GM23338 (cell line): Measurements from ENCODE around the gene MINDY4. TPM values are rescaled to one million over a fixed set of nuclear protein-coding genes. Genes with fewer than 3 reads are reported as not detected.

Source experiments
- ATAC-seq: fragments of 200-7000 bp; cut with Tn5 transposase; 3 replicates; pipeline ENCODE4 v1.9.1; 2020
- DNase-seq: peaks from one replicate; pipeline ENCODE4 v3.0.0-alpha.2; 2015; ENCODE audit warnings: low spot score
- H2AFZ ChIP-seq: fragments of 200-600 bp; sonication (generic); 2 replicates; pipeline ENCODE4 v1.8.0; 2016; ENCODE audit warnings: antibody characterized with exemption, mild to moderate bottlenecking, moderate library complexity
- H3F3A ChIP-seq: fragments of 200-600 bp; sonication (generic); replicated peaks from 2 replicates; pipeline ENCODE4 v1.8.0; 2017; ENCODE audit warnings: antibody characterized with exemption, mixed run types, low read depth
- H3K27ac ChIP-seq: fragments of 200-600 bp; sonication (generic); 2 replicates; pipeline ENCODE4 v1.6.1; 2016; ENCODE audit warnings: low read depth
- H3K27me3 ChIP-seq: fragments of 200-600 bp; sonication (generic); 2 replicates; pipeline ENCODE4 v1.8.0; 2016; ENCODE audit warnings: mild to moderate bottlenecking, mixed run types, moderate library complexity; ENCODE audit not compliant: insufficient read depth
- H3K36me3 ChIP-seq: fragments of 200-600 bp; sonication (generic); 2 replicates; pipeline ENCODE4 v1.8.0; 2016; ENCODE audit warnings: mild to moderate bottlenecking; ENCODE audit not compliant: insufficient read depth
- H3K4me1 ChIP-seq: fragments of 200-600 bp; sonication (generic); 2 replicates; pipeline ENCODE4 v1.8.0; 2016; ENCODE audit warnings: mild to moderate bottlenecking, moderate library complexity; ENCODE audit not compliant: insufficient read depth
- H3K4me2 ChIP-seq: fragments of 200-600 bp; sonication (generic); 2 replicates; pipeline ENCODE4 v1.7.1; 2017; ENCODE audit warnings: mixed run types
- H3K4me3 ChIP-seq: fragments of 200-600 bp; sonication (generic); 2 replicates; pipeline ENCODE4 v1.6.1; 2016; ENCODE audit warnings: mixed run types
- H3K79me2 ChIP-seq: fragments of 200-600 bp; sonication (generic); replicated peaks from 2 replicates; pipeline ENCODE4 v1.8.0; 2017; ENCODE audit warnings: mild to moderate bottlenecking; ENCODE audit not compliant: insufficient read depth
- H3K9me2 ChIP-seq: fragments of 200-600 bp; sonication (generic); 2 replicates; pipeline ENCODE4 v1.8.0; 2017; ENCODE audit not compliant: insufficient read depth
- H4K20me1 ChIP-seq: fragments of 200-600 bp; sonication (generic); replicated peaks from 2 replicates; pipeline ENCODE4 v1.8.0; 2017; ENCODE audit warnings: mild to moderate bottlenecking; ENCODE audit not compliant: insufficient read depth
- H3K27ac Mint-ChIP-seq: 2 replicates; pipeline ENCODE4 v1.8.0; 2020; ENCODE audit warnings: inconsistent platforms, mild to moderate bottlenecking, moderate library complexity, mixed read lengths
- H3K27me3 Mint-ChIP-seq: 3 replicates; pipeline ENCODE4 v1.8.0; 2022; ENCODE audit warnings: low read depth, mild to moderate bottlenecking, moderate library complexity, mixed read lengths, inconsistent platforms; ENCODE audit not compliant: insufficient read depth, poor library complexity
- H3K36me3 Mint-ChIP-seq: 3 replicates; pipeline ENCODE4 v1.8.0; 2021; ENCODE audit warnings: low read depth, mild to moderate bottlenecking, inconsistent platforms, moderate library complexity, mixed read lengths
- H3K4me1 Mint-ChIP-seq: 3 replicates; pipeline ENCODE4 v1.8.0; 2020; ENCODE audit warnings: mild to moderate bottlenecking, inconsistent platforms, mixed read lengths
- H3K4me3 Mint-ChIP-seq: 3 replicates; pipeline ENCODE4 v1.8.0; 2021; ENCODE audit warnings: moderate library complexity, mild to moderate bottlenecking, inconsistent platforms, mixed read lengths
- H3K9me3 Mint-ChIP-seq: 3 replicates; pipeline ENCODE4 v1.8.0; 2020; ENCODE audit warnings: moderate library complexity, mild to moderate bottlenecking, inconsistent platforms, mixed read lengths
- CREB1 ChIP-seq: fragments of 250-450 bp; sonication (Bioruptor Pico); IDR thresholded peaks from 2 replicates; pipeline ENCODE4 v1.5.0; 2020; ENCODE audit warnings: low read depth, mild to moderate bottlenecking, moderate library complexity
- EZH2 ChIP-seq: fragments of 200-600 bp; sonication (generic); IDR thresholded peaks from one replicate; pipeline ENCODE4 v1.8.0; 2017; ENCODE audit warnings: antibody characterized with exemption, mild to moderate bottlenecking, low read depth; ENCODE audit not compliant: unreplicated experiment
- JUNB ChIP-seq: IDR thresholded peaks from one replicate; pipeline ENCODE4 v1.6.1; 2016; ENCODE audit warnings: antibody characterized with exemption; ENCODE audit not compliant: unreplicated experiment
- POLR2AphosphoS5 ChIP-seq: IDR thresholded peaks from 2 replicates; pipeline ENCODE4 v1.6.1; 2016; ENCODE audit warnings: antibody characterized with exemption, low read depth
- STAT1 ChIP-seq: IDR thresholded peaks from one replicate; pipeline ENCODE4 v1.6.1; 2016; ENCODE audit warnings: antibody characterized with exemption; ENCODE audit not compliant: unreplicated experiment
- polyA plus RNA-seq: library from polyadenylated mRNA; unstranded; fragments of >200 nt; fragmentation: Nextera tagmentation; extraction: Ambion mirVana; gene quantifications from 2 replicates; pipeline ENCODE4 v1.2.1, GENCODE V29; 2016
- total RNA-seq: library from RNA; depleted of rRNA; stranded (reverse); fragments of >200 nt; shearing (Covaris generic); gene quantifications from 2 replicates; pipeline ENCODE4 v1.2.3, GENCODE V29; 2014
- TF ChIP-seq, protein P1 (sequence below): fragments of 250-450 bp; sonication (Bioruptor Pico); IDR thresholded peaks from 2 replicates; pipeline ENCODE4 v1.5.0; 2020; ENCODE audit warnings: mild to moderate bottlenecking, moderate library complexity
- TF ChIP-seq, protein P2 (sequence below): IDR thresholded peaks from 2 replicates; pipeline ENCODE4 v1.6.1; 2016; ENCODE audit warnings: antibody characterized with exemption
- TF ChIP-seq, protein P3 (sequence below): IDR thresholded peaks from one replicate; pipeline ENCODE4 v1.6.1; 2018; ENCODE audit warnings: antibody characterized with exemption; ENCODE audit not compliant: unreplicated experiment
- TF ChIP-seq, protein P4 (sequence below), 2 experiments: fragments of 200-600 bp in 1 of 2; sonication (generic) in 1 of 2; conservative IDR thresholded peaks; 2 replicates each; pipeline versions ENCODE4 v1.5.1 to v1.6.1; 2016 to 2017; ENCODE audit warnings: antibody characterized with exemption in 2 of 2, low read depth in 2 of 2, mild to moderate bottlenecking in 2 of 2, moderate library complexity in 1 of 2

MINDY4 gene
- total and polyA plus RNA-seq, 2 experiments from 2014 or later: 1.7 to 4.4 TPM

DNA sequence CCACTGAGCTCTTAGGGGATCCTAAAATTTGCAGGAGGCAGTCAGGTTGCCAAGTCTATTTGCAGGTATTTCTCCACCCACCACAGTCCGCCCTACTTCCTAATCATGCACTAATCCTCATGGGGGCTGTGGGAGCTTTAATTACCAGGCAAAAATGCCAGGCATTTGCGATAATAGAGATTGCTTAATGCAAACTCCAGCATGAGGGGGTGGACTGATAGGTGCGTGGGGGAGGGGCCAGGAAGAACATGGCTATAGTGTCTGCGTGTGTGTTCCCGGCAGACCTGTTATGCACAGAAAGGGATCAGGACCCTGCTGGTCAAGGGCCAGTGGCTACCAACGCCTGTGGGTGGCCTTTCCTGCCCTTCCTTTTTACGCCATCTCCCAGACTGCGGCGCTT, 124.8 kb downstream of the MINDY4 start (continued):
- TF ChIP-seq, protein P1, sequence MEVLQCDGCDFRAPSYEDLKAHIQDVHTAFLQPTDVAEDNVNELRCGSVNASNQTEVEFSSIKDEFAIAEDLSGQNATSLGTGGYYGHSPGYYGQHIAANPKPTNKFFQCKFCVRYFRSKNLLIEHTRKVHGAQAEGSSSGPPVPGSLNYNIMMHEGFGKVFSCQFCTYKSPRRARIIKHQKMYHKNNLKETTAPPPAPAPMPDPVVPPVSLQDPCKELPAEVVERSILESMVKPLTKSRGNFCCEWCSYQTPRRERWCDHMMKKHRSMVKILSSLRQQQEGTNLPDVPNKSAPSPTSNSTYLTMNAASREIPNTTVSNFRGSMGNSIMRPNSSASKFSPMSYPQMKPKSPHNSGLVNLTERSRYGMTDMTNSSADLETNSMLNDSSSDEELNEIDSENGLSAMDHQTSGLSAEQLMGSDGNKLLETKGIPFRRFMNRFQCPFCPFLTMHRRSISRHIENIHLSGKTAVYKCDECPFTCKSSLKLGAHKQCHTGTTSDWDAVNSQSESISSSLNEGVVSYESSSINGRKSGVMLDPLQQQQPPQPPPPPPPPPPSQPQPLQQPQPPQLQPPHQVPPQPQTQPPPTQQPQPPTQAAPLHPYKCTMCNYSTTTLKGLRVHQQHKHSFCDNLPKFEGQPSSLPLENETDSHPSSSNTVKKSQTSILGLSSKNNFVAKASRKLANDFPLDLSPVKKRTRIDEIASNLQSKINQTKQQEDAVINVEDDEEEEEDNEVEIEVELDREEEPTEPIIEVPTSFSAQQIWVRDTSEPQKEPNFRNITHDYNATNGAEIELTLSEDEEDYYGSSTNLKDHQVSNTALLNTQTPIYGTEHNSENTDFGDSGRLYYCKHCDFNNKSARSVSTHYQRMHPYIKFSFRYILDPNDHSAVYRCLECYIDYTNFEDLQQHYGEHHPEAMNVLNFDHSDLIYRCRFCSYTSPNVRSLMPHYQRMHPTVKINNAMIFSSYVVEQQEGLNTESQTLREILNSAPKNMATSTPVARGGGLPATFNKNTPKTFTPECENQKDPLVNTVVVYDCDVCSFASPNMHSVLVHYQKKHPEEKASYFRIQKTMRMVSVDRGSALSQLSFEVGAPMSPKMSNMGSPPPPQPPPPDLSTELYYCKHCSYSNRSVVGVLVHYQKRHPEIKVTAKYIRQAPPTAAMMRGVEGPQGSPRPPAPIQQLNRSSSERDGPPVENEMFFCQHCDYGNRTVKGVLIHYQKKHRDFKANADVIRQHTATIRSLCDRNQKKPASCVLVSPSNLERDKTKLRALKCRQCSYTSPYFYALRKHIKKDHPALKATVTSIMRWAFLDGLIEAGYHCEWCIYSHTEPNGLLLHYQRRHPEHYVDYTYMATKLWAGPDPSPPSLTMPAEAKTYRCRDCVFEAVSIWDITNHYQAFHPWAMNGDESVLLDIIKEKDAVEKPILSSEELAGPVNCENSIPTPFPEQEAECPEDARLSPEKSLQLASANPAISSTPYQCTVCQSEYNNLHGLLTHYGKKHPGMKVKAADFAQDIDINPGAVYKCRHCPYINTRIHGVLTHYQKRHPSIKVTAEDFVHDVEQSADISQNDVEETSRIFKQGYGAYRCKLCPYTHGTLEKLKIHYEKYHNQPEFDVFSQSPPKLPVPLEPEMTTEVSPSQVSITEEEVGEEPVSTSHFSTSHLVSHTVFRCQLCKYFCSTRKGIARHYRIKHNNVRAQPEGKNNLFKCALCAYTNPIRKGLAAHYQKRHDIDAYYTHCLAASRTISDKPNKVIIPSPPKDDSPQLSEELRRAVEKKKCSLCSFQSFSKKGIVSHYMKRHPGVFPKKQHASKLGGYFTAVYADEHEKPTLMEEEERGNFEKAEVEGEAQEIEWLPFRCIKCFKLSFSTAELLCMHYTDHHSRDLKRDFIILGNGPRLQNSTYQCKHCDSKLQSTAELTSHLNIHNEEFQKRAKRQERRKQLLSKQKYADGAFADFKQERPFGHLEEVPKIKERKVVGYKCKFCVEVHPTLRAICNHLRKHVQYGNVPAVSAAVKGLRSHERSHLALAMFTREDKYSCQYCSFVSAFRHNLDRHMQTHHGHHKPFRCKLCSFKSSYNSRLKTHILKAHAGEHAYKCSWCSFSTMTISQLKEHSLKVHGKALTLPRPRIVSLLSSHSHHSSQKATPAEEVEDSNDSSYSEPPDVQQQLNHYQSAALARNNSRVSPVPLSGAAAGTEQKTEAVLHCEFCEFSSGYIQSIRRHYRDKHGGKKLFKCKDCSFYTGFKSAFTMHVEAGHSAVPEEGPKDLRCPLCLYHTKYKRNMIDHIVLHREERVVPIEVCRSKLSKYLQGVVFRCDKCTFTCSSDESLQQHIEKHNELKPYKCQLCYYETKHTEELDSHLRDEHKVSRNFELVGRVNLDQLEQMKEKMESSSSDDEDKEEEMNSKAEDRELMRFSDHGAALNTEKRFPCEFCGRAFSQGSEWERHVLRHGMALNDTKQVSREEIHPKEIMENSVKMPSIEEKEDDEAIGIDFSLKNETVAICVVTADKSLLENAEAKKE (CRISPR knock-in tag): no peak
- TF ChIP-seq STAT1: no peak
- TF ChIP-seq, protein P2, sequence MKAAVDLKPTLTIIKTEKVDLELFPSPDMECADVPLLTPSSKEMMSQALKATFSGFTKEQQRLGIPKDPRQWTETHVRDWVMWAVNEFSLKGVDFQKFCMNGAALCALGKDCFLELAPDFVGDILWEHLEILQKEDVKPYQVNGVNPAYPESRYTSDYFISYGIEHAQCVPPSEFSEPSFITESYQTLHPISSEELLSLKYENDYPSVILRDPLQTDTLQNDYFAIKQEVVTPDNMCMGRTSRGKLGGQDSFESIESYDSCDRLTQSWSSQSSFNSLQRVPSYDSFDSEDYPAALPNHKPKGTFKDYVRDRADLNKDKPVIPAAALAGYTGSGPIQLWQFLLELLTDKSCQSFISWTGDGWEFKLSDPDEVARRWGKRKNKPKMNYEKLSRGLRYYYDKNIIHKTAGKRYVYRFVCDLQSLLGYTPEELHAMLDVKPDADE: no peak
- no peak for TF ChIP-seq EZH2
- TF ChIP-seq JUNB: no peak
- no peak for TF ChIP-seq CREB1

DNA sequence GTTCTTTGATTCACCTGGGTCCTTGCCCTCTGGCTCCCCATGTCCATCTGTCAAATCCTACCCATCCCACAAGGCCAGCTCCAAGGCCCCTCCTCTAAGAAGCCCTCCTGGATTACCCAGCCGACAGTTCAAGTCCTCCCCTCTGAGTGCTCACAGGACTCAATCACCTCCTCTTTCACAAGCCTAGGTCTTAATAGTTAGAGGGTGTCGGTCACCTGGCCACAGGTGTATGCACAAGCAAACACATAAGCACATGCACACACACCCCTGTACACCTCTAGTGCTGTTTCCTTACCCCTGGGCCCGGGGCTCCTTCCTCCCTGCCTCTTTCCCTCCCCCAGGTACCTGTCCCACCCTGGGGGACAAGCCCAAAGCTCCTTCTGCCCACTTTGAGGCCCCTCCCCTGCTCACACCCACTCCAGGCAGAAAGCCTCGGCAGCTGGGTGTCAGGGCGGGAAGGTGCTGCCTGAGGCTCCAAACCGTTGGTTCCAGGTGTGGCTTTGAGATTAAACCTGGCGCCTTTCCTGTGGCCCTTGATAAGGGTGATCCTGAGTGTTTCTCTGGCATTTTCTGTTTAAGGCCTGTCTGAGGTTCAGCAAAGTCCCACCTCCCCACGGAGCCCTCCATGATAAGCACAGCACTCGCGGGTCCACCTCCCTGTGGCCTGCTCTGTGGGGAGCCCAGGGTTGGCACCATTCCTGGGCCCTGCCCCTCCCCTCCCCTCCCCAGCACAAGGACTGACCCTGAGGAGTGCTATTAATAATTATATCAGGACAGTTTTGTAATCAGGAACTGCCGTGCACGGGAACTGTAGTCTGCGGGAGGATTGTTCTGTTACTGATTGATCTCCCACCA, 125.8 kb downstream of the MINDY4 start:
- H3K27ac Mint-ChIP-seq: no peak overlapping the region
- H3K79me2 ChIP-seq: no peaks in the 10 kb centered on the region
- TF ChIP-seq POLR2AphosphoS5: no peak
- TF ChIP-seq, protein P3, sequence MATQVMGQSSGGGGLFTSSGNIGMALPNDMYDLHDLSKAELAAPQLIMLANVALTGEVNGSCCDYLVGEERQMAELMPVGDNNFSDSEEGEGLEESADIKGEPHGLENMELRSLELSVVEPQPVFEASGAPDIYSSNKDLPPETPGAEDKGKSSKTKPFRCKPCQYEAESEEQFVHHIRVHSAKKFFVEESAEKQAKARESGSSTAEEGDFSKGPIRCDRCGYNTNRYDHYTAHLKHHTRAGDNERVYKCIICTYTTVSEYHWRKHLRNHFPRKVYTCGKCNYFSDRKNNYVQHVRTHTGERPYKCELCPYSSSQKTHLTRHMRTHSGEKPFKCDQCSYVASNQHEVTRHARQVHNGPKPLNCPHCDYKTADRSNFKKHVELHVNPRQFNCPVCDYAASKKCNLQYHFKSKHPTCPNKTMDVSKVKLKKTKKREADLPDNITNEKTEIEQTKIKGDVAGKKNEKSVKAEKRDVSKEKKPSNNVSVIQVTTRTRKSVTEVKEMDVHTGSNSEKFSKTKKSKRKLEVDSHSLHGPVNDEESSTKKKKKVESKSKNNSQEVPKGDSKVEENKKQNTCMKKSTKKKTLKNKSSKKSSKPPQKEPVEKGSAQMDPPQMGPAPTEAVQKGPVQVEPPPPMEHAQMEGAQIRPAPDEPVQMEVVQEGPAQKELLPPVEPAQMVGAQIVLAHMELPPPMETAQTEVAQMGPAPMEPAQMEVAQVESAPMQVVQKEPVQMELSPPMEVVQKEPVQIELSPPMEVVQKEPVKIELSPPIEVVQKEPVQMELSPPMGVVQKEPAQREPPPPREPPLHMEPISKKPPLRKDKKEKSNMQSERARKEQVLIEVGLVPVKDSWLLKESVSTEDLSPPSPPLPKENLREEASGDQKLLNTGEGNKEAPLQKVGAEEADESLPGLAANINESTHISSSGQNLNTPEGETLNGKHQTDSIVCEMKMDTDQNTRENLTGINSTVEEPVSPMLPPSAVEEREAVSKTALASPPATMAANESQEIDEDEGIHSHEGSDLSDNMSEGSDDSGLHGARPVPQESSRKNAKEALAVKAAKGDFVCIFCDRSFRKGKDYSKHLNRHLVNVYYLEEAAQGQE: no peak
- TF ChIP-seq STAT1: no peak
- TF ChIP-seq, protein P4, sequence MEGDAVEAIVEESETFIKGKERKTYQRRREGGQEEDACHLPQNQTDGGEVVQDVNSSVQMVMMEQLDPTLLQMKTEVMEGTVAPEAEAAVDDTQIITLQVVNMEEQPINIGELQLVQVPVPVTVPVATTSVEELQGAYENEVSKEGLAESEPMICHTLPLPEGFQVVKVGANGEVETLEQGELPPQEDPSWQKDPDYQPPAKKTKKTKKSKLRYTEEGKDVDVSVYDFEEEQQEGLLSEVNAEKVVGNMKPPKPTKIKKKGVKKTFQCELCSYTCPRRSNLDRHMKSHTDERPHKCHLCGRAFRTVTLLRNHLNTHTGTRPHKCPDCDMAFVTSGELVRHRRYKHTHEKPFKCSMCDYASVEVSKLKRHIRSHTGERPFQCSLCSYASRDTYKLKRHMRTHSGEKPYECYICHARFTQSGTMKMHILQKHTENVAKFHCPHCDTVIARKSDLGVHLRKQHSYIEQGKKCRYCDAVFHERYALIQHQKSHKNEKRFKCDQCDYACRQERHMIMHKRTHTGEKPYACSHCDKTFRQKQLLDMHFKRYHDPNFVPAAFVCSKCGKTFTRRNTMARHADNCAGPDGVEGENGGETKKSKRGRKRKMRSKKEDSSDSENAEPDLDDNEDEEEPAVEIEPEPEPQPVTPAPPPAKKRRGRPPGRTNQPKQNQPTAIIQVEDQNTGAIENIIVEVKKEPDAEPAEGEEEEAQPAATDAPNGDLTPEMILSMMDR (conservative IDR thresholded peaks at IDR 0.05; ENCODE audit: low read depth in 2 of 2): no peak

More for the DNA sequence above, 125.8 kb downstream of the MINDY4 start:
- H3K27me3 ChIP-seq: no peaks in the 10 kb centered on the region
- H3K4me1 ChIP-seq: no peaks in the 10 kb centered on the region
- no peaks in the 10 kb centered on the region for H3F3A ChIP-seq
- H3K36me3 ChIP-seq: no peaks in the 10 kb centered on the region
- no peak overlapping the region for H3K4me3 Mint-ChIP-seq
- DNase-seq (no peak), ATAC-seq (no peak)
- no peak overlapping the region for H3K27ac ChIP-seq
- no peaks in the 10 kb centered on the region for H3K9me2 ChIP-seq
- H3K4me2 ChIP-seq: no peak overlapping the region
- no peak overlapping the region for H2AFZ ChIP-seq
- H3K36me3 Mint-ChIP-seq: no peaks in the 10 kb centered on the region
- peaks cover 5% of the 10 kb centered on the region for H3K27me3 Mint-ChIP-seq
- no peaks in the 10 kb centered on the region for H4K20me1 ChIP-seq
- H3K4me3 ChIP-seq: no peak overlapping the region
- peaks cover 10% of the 10 kb centered on the region for H3K4me1 Mint-ChIP-seq
- no peaks in the 10 kb centered on the region; the same call in 2 of the 3 replicates for H3K9me3 Mint-ChIP-seq
